Esophagus squamous epithelium (tissue), 5 donors: ENCODE results near the gene CLCNKB. TPM values are rescaled to one million over a fixed set of nuclear protein-coding genes. Genes with fewer than 3 reads are reported as not detected.

Experiments
- DNase-seq: peaks from one replicate; lab custom pipeline; 2025; lab: John Stamatoyannopoulos, UW
- H3K27ac ChIP-seq, 4 donors: fragments of 200-600 bp; sonication (generic); one replicate each; pipeline ENCODE4 v1.5.1; 2016 to 2019; ENCODE audit warnings: mild to moderate bottlenecking in 1 of 4
- H3K27me3 ChIP-seq, 4 donors: fragments of 200-600 bp; sonication (generic); 1 replicate in 3 of 4; 2 replicates in 1 of 4; pipeline versions ENCODE4 v1.5.1 to v1.6.0; 2017 to 2021; ENCODE audit warnings: antibody characterized with exemption in 1 of 4
- H3K36me3 ChIP-seq, 3 donors: fragments of 200-600 bp; sonication (generic); one replicate each; pipeline ENCODE4 v1.5.1; 2016 to 2019
- H3K4me1 ChIP-seq, 3 donors: fragments of 200-600 bp; sonication (generic); one replicate each; pipeline ENCODE4 v1.5.1; 2017 to 2019
- H3K4me3 ChIP-seq, 4 donors: fragments of 200-600 bp; sonication (generic); 1 replicate in 3 of 4; 2 replicates in 1 of 4; pipeline ENCODE4 v1.5.1; 2016 to 2019; ENCODE audit warnings: mild to moderate bottlenecking in 2 of 4, moderate library complexity in 1 of 4
- H3K9me3 ChIP-seq, 3 donors: fragments of 200-600 bp; sonication (generic); one replicate each; pipeline ENCODE4 v1.5.1; 2016 to 2019
- POLR2A ChIP-seq, 4 donors: fragments of 450-650 bp; IDR thresholded peaks; one replicate each; pipeline ENCODE4 v1.6.1; 2017; ENCODE audit warnings: antibody characterized with exemption in 4 of 4, mild to moderate bottlenecking in 4 of 4, moderate library complexity in 3 of 4
- WGBS, 2 donors: methylation state at CpG; one replicate each; pipeline ENCODE4 v1.1.5; 2018; 5-methylcytosine and 5-hydroxymethylcytosine counted together
- intact Hi-C: fragments of 100-400 bp; cut with DNase I; formaldehyde crosslinking; loops from one replicate; pipeline ENCODE4 v1.15.0; 2022
- total RNA-seq, 4 donors: library from RNA; depleted of rRNA; stranded (reverse); fragments of >200 nt; gene quantifications; one replicate each; pipeline ENCODE4 v1.1.0, GENCODE V29; 2016
- TF ChIP-seq, protein P1 (sequence below), 6 experiments: fragments of 450-650 bp in 4 of 6; fragments of 200-600 bp in 2 of 6; sonication (generic) in 2 of 6; IDR thresholded peaks; one replicate each; pipeline ENCODE4 v1.5.1; 2016 to 2019; ENCODE audit warnings: antibody characterized with exemption in 6 of 6, mild to moderate bottlenecking in 4 of 6, moderate library complexity in 4 of 6
- donor health status: DM: yes; HTN: yes; CAD: no.

CLCNKB gene
- not detected for total RNA-seq

DNA sequence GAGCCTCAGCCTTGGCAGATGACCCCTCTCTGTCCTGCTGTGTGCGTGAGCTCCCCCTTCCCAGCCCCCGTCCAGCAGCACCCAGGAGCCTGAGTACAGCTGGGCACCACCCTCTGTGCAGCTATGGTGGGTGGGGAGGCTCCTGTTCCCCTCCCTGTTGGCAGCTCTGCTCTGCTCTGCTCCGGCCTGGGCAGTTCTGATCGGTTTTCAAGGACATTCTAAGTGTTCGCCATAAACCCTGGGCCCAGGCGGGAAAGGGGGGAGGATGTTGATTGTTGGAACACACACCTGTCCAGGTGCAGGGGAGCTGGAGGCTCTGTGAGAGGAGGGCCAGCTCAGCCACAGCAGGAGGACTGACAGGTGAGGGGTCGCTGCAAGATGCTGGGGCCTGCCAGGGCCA, at the start of gene CLCNKB:
TSS of gene CLCNKB (plus strand) at position 262 of the 400 bp plus-strand sequence. CDS start 711 bp downstream, outside the sequence.
- Histone ChIP-seq H3K4me3 (no peak within 1 kb of the TSS), H3K9me3 (no peaks in the 10 kb centered on the region), H3K4me1 (peaks cover under 1 to 5% (median 1%) of the 10 kb centered on the region in 3 donors), H3K27ac (no peak within 1 kb of the TSS), H3K36me3 (no peaks in the 10 kb centered on the region), H3K27me3 (peaks cover 0 to under 1% (median 0%) of the 10 kb centered on the region in 4 donors)
- intact Hi-C loops: no loop called here
- no peak for TF ChIP-seq POLR2A (IDR thresholded peaks at IDR 0.05)
- TF ChIP-seq, protein P1, sequence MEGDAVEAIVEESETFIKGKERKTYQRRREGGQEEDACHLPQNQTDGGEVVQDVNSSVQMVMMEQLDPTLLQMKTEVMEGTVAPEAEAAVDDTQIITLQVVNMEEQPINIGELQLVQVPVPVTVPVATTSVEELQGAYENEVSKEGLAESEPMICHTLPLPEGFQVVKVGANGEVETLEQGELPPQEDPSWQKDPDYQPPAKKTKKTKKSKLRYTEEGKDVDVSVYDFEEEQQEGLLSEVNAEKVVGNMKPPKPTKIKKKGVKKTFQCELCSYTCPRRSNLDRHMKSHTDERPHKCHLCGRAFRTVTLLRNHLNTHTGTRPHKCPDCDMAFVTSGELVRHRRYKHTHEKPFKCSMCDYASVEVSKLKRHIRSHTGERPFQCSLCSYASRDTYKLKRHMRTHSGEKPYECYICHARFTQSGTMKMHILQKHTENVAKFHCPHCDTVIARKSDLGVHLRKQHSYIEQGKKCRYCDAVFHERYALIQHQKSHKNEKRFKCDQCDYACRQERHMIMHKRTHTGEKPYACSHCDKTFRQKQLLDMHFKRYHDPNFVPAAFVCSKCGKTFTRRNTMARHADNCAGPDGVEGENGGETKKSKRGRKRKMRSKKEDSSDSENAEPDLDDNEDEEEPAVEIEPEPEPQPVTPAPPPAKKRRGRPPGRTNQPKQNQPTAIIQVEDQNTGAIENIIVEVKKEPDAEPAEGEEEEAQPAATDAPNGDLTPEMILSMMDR (IDR thresholded peaks at IDR 0.05): no peak
- WGBS, 2 donors: 80% methylated on average over 2 of the region's 7 CpGs; no CpG with 5 or more reads in 1 of the 2 donors
- no peak for DNase-seq

DNA sequence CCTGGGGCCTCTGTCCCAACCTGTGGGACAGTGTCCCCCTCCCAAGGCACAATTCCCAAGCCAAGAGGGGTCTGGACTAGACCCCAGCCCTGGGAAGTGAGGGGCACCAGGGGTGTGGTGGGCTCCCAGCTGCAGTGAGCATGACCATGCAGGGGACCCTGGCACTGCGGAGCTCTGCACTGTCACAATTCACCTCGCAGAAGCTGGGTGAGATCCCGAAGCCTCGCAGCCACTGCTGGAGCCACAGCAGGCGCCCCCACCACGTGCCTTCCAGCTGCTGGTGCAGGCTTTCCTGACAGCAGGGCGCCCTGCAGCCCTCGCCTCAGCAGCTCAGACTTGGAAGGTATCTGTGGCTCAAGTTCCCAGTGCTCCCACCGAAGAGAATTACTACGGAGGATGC, 49.5 kb upstream of the CLCNKB start:
- H3K27ac ChIP-seq: no peak overlapping the region
- no peaks in the 10 kb centered on the region for H3K9me3 ChIP-seq
- H3K4me1 ChIP-seq: no peaks in the 10 kb centered on the region
- no peaks in the 10 kb centered on the region for H3K36me3 ChIP-seq
- intact Hi-C loops: loop anchor here (10.0 kb wide), 1 partner anchor 179 kb away; no protein-coding TSS in a partner anchor
- TF ChIP-seq, protein P1 (IDR thresholded peaks at IDR 0.05): no peak
- no peak for TF ChIP-seq POLR2A (IDR thresholded peaks at IDR 0.05)
- H3K4me3 ChIP-seq: no peak overlapping the region
- no CpG with 5 or more reads among the region's 10 CpGs for WGBS, 2 donors
- no peaks in the 10 kb centered on the region for H3K27me3 ChIP-seq
- DNase-seq: no peak

DNA sequence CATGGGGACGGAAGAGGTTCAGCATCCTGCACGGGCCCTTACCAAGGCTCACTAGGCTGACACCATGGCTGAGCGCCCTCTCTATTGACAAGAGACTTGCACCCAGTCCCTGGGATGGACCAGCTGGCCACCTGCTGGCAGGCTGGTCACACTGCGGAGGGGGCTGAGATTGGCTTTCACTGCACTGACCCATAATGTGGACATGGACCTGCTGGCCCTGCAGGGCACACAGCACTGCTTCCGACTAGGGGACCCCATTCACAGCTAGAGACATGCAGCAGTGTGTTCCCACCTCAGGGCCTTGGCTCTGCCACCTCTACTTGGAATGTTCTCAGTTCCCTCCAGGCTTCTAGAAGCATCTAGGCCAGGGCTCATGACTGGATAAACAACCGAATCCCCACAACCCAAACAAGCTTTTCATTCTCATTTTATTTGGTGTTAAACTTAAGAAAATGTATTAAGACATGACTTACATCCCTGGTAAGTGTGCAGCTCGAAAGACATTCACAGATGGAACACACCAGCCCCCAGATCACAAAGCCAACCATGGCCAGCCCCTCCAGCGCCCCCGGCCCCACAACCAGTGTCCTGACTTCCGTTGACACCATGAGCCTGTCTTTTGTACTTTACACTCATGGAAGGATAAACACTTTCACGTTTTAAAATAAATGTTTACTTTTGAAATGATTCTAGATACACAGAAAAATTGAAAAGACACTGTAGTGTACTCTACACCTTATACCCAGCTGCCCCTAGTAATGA, 48.8 kb upstream of the CLCNKB start:
- intact Hi-C loops: loop anchor here (10.0 kb wide), 1 partner anchor 180 kb away; no protein-coding TSS in a partner anchor
- no peak overlapping the region for H3K4me3 ChIP-seq
- no peaks in the 10 kb centered on the region for H3K4me1 ChIP-seq
- TF ChIP-seq POLR2A (IDR thresholded peaks at IDR 0.05): no peak
- TF ChIP-seq, protein P1 (IDR thresholded peaks at IDR 0.05): peak; percentile 67 to 84 (median 78)
- no peak for DNase-seq
- H3K9me3 ChIP-seq: no peaks in the 10 kb centered on the region
- H3K36me3 ChIP-seq: no peaks in the 10 kb centered on the region
- H3K27me3 ChIP-seq: no peaks in the 10 kb centered on the region
- 63 to 74% methylated on average over 8 to 10 of the region's 11 CpGs for WGBS, 2 donors
- no peak overlapping the region for H3K27ac ChIP-seq

DNA sequence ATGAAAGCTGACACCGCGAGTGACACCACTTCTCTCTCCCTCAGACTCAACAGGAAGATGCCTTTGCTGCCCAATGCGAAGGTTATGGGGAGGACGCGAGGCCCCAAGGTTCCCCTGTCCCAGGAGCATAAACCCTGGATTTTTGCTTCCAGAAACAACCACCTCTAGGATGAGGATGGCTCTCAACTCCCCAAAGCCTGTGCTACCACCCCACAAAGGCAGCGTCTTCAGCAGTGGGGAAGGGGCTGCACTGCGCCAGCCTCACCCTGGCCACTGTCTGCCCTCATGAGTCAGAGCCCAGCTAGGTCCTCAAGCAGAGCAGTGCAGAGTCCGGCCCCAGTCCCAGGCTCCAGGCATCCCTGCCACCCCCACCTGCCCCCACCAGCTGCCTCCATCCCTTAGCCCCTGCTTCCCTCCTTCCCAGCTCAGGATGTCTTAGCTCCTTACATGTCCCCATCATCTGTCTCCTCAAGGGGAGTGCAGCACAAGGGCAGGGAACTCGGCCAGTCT, 46.5 kb upstream of the CLCNKB start:
- WGBS, 2 donors: 67 to 93% methylated on average over 1 to 2 of the region's 9 CpGs
- H3K27me3 ChIP-seq: no peaks in the 10 kb centered on the region
- H3K36me3 ChIP-seq: no peaks in the 10 kb centered on the region
- H3K4me3 ChIP-seq: no peak overlapping the region
- no peaks in the 10 kb centered on the region for H3K9me3 ChIP-seq
- TF ChIP-seq POLR2A (IDR thresholded peaks at IDR 0.05): no peak
- TF ChIP-seq, protein P1 (IDR thresholded peaks at IDR 0.05): no peak
- no peak overlapping the region for H3K27ac ChIP-seq
- DNase-seq: no peak
- no peaks in the 10 kb centered on the region for H3K4me1 ChIP-seq
- intact Hi-C loops: loop anchor here (10.0 kb wide), 1 partner anchor 182 kb away; no protein-coding TSS in a partner anchor
